Measurements from ENCODE around the gene CDH5. TPM values are rescaled to one million over a fixed set of nuclear protein-coding genes. Genes with fewer than 3 reads are reported as not detected.

CDH5 gene
- total RNA-seq, 1 experiment from 2014 or later: 0.26 TPM

GRCh38 chr16:66401610-66402009 lies 35.1 kb downstream of the CDH5 start:
- no peaks in the 10 kb centered on the region for H3K27me3 ChIP-seq (replicated peaks; ENCODE audit: insufficient read depth, low read depth, low read length, poor library complexity)
- CTCF ChIA-PET: no interaction called here
- no peaks in the 10 kb centered on the region for H3K36me3 ChIP-seq (ENCODE audit: insufficient read depth, low read length, poor library complexity, severe bottlenecking)
- no peak for TF ChIP-seq EZH2 (IDR thresholded peaks at IDR 0.05; ENCODE audit: borderline replicate concordance, low read depth, low read length, poor library complexity, severe bottlenecking)
- TF ChIP-seq CTCF (conservative IDR thresholded peaks at IDR 0.05; ENCODE audit: low read depth, low read length): no peak
- intact Hi-C loops (cut with micrococcal nuclease; ENCODE audit: unreplicated experiment): loop anchor here (10.0 kb wide), 1 partner anchor 463 kb away; no protein-coding TSS in a partner anchor
- no peak overlapping the region for H3K27ac ChIP-seq (ENCODE audit: low read depth, low read length, poor library complexity, severe bottlenecking)
- H3K4me1 ChIP-seq (ENCODE audit: insufficient read depth, low read length, poor library complexity, severe bottlenecking): peaks cover 17% of the 10 kb centered on the region
- no TSS peak for BruUV-seq (replicated peaks)
- POLR2A ChIA-PET (ENCODE audit: low non-redundant PET): no interaction called here
- no peak overlapping the region for H3K4me3 ChIP-seq (ENCODE audit: low read depth, low read length, poor library complexity, severe bottlenecking)
- no peaks in the 10 kb centered on the region for H3K9me3 ChIP-seq (ENCODE audit: low read depth, low read length, poor library complexity, severe bottlenecking)
- no peak for DNase-seq (ENCODE audit: low spot score)

- Histone ChIP-seq H3K4me1 (ENCODE audit: insufficient read depth, low read length, poor library complexity, severe bottlenecking) (peaks cover 17% of the 10 kb centered on the region), H3K27ac (ENCODE audit: low read depth, low read length, poor library complexity, severe bottlenecking) (no peak overlapping the region), H3K4me3 (ENCODE audit: low read depth, low read length, poor library complexity, severe bottlenecking) (no peak overlapping the region), H3K27me3 (replicated peaks; ENCODE audit: insufficient read depth, low read depth, low read length, poor library complexity) (no peaks in the 10 kb centered on the region), H3K36me3 (ENCODE audit: insufficient read depth, low read length, poor library complexity, severe bottlenecking) (no peaks in the 10 kb centered on the region), H3K9me3 (ENCODE audit: low read depth, low read length, poor library complexity, severe bottlenecking) (no peaks in the 10 kb centered on the region)
- ChIA-PET CTCF (no interaction called here), POLR2A (ENCODE audit: low non-redundant PET) (interaction anchor here (0.6 kb wide), 1 partner anchor 12 kb away, joined by 3 read pairs; no protein-coding TSS in a partner anchor)
- BruUV-seq (replicated peaks): no TSS peak
- no peak for DNase-seq (ENCODE audit: low spot score)
- intact Hi-C loops (cut with micrococcal nuclease; ENCODE audit: unreplicated experiment): loop anchor here (10.0 kb wide), 1 partner anchor 463 kb away; no protein-coding TSS in a partner anchor
- TF ChIP-seq CTCF (conservative IDR thresholded peaks at IDR 0.05; ENCODE audit: low read depth, low read length) (no peak), EZH2 (IDR thresholded peaks at IDR 0.05; ENCODE audit: borderline replicate concordance, low read depth, low read length, poor library complexity, severe bottlenecking) (no peak)
Observed at GRCh38 chr16:66402166-66402565, 35.7 kb downstream of the CDH5 start.

- POLR2A ChIA-PET (ENCODE audit: low non-redundant PET): interaction anchor here (0.6 kb wide), 1 partner anchor 12 kb away, joined by 3 read pairs; no protein-coding TSS in a partner anchor
- intact Hi-C loops (cut with micrococcal nuclease; ENCODE audit: unreplicated experiment): loop anchor here (10.0 kb wide), 1 partner anchor 462 kb away; no protein-coding TSS in a partner anchor
Observed at GRCh38 chr16:66402591-66403230, 36.2 kb downstream of the CDH5 start.

More at GRCh38 chr16:66402591-66403230, 36.2 kb downstream of the CDH5 start:
- Histone ChIP-seq H3K36me3 (ENCODE audit: insufficient read depth, low read length, poor library complexity, severe bottlenecking) (no peaks in the 10 kb centered on the region), H3K4me3 (ENCODE audit: low read depth, low read length, poor library complexity, severe bottlenecking) (no peak overlapping the region), H3K27ac (ENCODE audit: low read depth, low read length, poor library complexity, severe bottlenecking) (no peak overlapping the region), H3K27me3 (replicated peaks; ENCODE audit: insufficient read depth, low read depth, low read length, poor library complexity) (no peaks in the 10 kb centered on the region), H3K4me1 (ENCODE audit: insufficient read depth, low read length, poor library complexity, severe bottlenecking) (peaks cover 18% of the 10 kb centered on the region), H3K9me3 (ENCODE audit: low read depth, low read length, poor library complexity, severe bottlenecking) (no peaks in the 10 kb centered on the region)
- BruUV-seq (replicated peaks): no TSS peak
- CTCF ChIA-PET: no interaction called here
- TF ChIP-seq CTCF (conservative IDR thresholded peaks at IDR 0.05; ENCODE audit: low read depth, low read length): no peak
- no peak for TF ChIP-seq EZH2 (IDR thresholded peaks at IDR 0.05; ENCODE audit: borderline replicate concordance, low read depth, low read length, poor library complexity, severe bottlenecking)
- no peak for DNase-seq (ENCODE audit: low spot score)

Data from A673 (cell line).